H1 (cell line): Measurements from ENCODE around the gene HTR2B. TPM values are rescaled to one million over a fixed set of nuclear protein-coding genes. Genes with fewer than 3 reads are reported as not detected.

Experiments
- CEBPB ChIP-seq: IDR thresholded peaks from 2 replicates; pipeline ENCODE4 v1.6.1; 2012; ENCODE audit warnings: low read depth, low read length
- CTBP2 ChIP-seq: IDR thresholded peaks from 2 replicates; pipeline ENCODE4 v1.7.0; 2011; ENCODE audit warnings: borderline replicate concordance, mild to moderate bottlenecking, moderate library complexity, mixed read lengths, low read length; ENCODE audit not compliant: insufficient read depth, insufficient read length
- HDAC6 ChIP-seq: IDR thresholded peaks from one replicate; pipeline ENCODE4 v1.7.1; 2012; ENCODE audit warnings: low read depth, mild to moderate bottlenecking, inconsistent platforms, low read length, moderate library complexity
- JUN ChIP-seq: IDR thresholded peaks from 2 replicates; pipeline ENCODE4 v1.6.1; 2011; ENCODE audit warnings: low read depth, mild to moderate bottlenecking, improper control_type of control experiment, low read length
- SIX5 ChIP-seq: IDR thresholded peaks from 2 replicates; pipeline ENCODE4 v1.6.1; 2011; ENCODE audit warnings: mild to moderate bottlenecking, low read depth, low read length
- polyA plus RNA-seq, 7 experiments: library from polyadenylated mRNA; depleted of rRNA in 3 of 7; stranded (reverse) in 5 of 7; unstranded in 2 of 7; fragments of >200 nt in 5 of 7; fragments of 200-250 nt in 2 of 7; gene quantifications; 1 replicate in 5 of 7; 2 replicates in 1 of 7; 4 replicates in 1 of 7; pipeline versions ENCODE4 v1.2.1 to v1.2.3, GENCODE V29; 2011 to 2013; ENCODE audit warnings: missing spikeins in 2 of 7, mixed read lengths in 2 of 7
- total RNA-seq: library from RNA; stranded (reverse); fragmentation: NEBNext Ultra II Directional; extraction: Animal tissue kit (Norgen Biotek cat#: 25700); gene quantifications from 2 replicates; pipeline ENCODE4 v1.2.1, GENCODE V29; 2021

The HTR2B gene
- total and polyA plus RNA-seq, 2 of the 8 experiments (the other 6 are each of a cell fraction or from before 2014, with no cell fraction given), result not detected

- no peak for TF ChIP-seq HDAC6
- TF ChIP-seq SIX5, result no peak
- TF ChIP-seq JUN, result no peak
- no peak for TF ChIP-seq CEBPB
- no peak for TF ChIP-seq CTBP2
- TF ChIP-seq, all 59 proteins: peak for 0
Measured at GRCh38 chr2:231127480-231127879, 2.6 kb upstream of the HTR2B start (continued).
